HepG2 (cell line): ENCODE results near the gene NPC1. TPM values are rescaled to one million over a fixed set of nuclear protein-coding genes. Genes with fewer than 3 reads are reported as not detected.

Experiments used
- FOXO4 ChIP-seq: sonication (generic); formaldehyde crosslinking; conservative IDR thresholded peaks from 2 replicates; pipeline ENCODE4 v1.8.1; 2023; ENCODE audit warnings: missing genetic modification reagents
- KLF12 ChIP-seq: sonication (generic); formaldehyde crosslinking; IDR thresholded peaks from 2 replicates; pipeline ENCODE4 v1.4.0; 2020; ENCODE audit warnings: missing genetic modification reagents, borderline replicate concordance
- NFE2L1 ChIP-seq: sonication (generic); formaldehyde crosslinking; IDR thresholded peaks from 2 replicates; pipeline ENCODE4 v1.4.0; 2020; ENCODE audit warnings: missing genetic modification reagents, mild to moderate bottlenecking, borderline replicate concordance
- NFKBIZ ChIP-seq: IDR thresholded peaks from 2 replicates; pipeline ENCODE4 v1.6.1; 2018; ENCODE audit warnings: missing genetic modification reagents, missing compliant biosample characterization
- SNAPC5 ChIP-seq: sonication (generic); formaldehyde crosslinking; IDR thresholded peaks from 2 replicates; pipeline ENCODE4 v1.8.1; 2023; ENCODE audit warnings: mild to moderate bottlenecking, missing genetic modification reagents, borderline replicate concordance
- XRCC5 ChIP-seq: fragments of 200-400 bp; formaldehyde crosslinking; optimal IDR thresholded peaks from 2 replicates; pipeline ENCODE3; 2017; ENCODE audit warnings: mild to moderate bottlenecking, low read length
- YEATS2 ChIP-seq: sonication (generic); formaldehyde crosslinking; IDR thresholded peaks from 2 replicates; pipeline ENCODE4 v1.4.0; 2020; ENCODE audit warnings: missing genetic modification reagents, borderline replicate concordance
- ZNF224 ChIP-seq: sonication (generic); formaldehyde crosslinking; IDR thresholded peaks from 2 replicates; pipeline ENCODE4 v1.5.0; 2020; ENCODE audit warnings: mild to moderate bottlenecking, missing genetic modification reagents
- ZNF235 ChIP-seq: sonication (generic); formaldehyde crosslinking; IDR thresholded peaks from 2 replicates; pipeline ENCODE4 v1.8.1; 2023; ENCODE audit warnings: mild to moderate bottlenecking, missing genetic modification reagents, borderline replicate concordance
- ZNF576 ChIP-seq: sonication (generic); formaldehyde crosslinking; IDR thresholded peaks from 2 replicates; pipeline ENCODE4 v1.4.0; 2020; ENCODE audit warnings: mild to moderate bottlenecking, missing genetic modification reagents
- ZNF619 ChIP-seq: sonication (generic); formaldehyde crosslinking; IDR thresholded peaks from 2 replicates; pipeline ENCODE4 v1.4.0; 2020; ENCODE audit warnings: mild to moderate bottlenecking, missing genetic modification reagents
- ZNF670 ChIP-seq: sonication (generic); formaldehyde crosslinking; IDR thresholded peaks from 2 replicates; pipeline ENCODE4 v1.8.0; 2022; ENCODE audit warnings: mild to moderate bottlenecking, missing genetic modification reagents, borderline replicate concordance
- ZNF672 ChIP-seq: sonication (generic); formaldehyde crosslinking; IDR thresholded peaks from 2 replicates; pipeline ENCODE4 v1.8.1; 2022; ENCODE audit warnings: missing genetic modification reagents
- ZNF687 ChIP-seq: sonication (generic); formaldehyde crosslinking; IDR thresholded peaks from 2 replicates; pipeline ENCODE4 v1.5.1; 2020; ENCODE audit warnings: mild to moderate bottlenecking, missing genetic modification reagents, moderate library complexity
- ZNF737 ChIP-seq: sonication (generic); formaldehyde crosslinking; IDR thresholded peaks from 2 replicates; pipeline ENCODE4 v1.5.0; 2020; ENCODE audit warnings: missing genetic modification reagents, mild to moderate bottlenecking, borderline replicate concordance
- ZNF746 ChIP-seq: sonication (generic); formaldehyde crosslinking; IDR thresholded peaks from 2 replicates; pipeline ENCODE4 v1.8.0; 2022; ENCODE audit warnings: mild to moderate bottlenecking, missing genetic modification reagents
- ZNF816 ChIP-seq: sonication (generic); formaldehyde crosslinking; IDR thresholded peaks from 2 replicates; pipeline ENCODE4 v1.8.0; 2022; ENCODE audit warnings: missing genetic modification reagents, mild to moderate bottlenecking, borderline replicate concordance
- ZSCAN22 ChIP-seq: sonication (generic); formaldehyde crosslinking; IDR thresholded peaks from 2 replicates; pipeline ENCODE4 v1.4.0; 2020; ENCODE audit warnings: mild to moderate bottlenecking, missing genetic modification reagents
- polyA plus RNA-seq, 8 experiments: library from polyadenylated mRNA; depleted of rRNA in 3 of 8; stranded (reverse) in 7 of 8; unstranded in 1 of 8; fragments of >200 nt; fragmentation: Illumina TruSeq in 4 of 8; extraction: Trizol in 4 of 8; gene quantifications; 2 replicates each; pipeline versions ENCODE4 v1.2.1 to v1.2.3, GENCODE V29; 2011 to 2016; ENCODE audit warnings: low read depth in 4 of 8, missing spikeins in 1 of 8, mixed read lengths in 1 of 8; ENCODE audit not compliant: insufficient read depth in 1 of 8
- total RNA-seq, 5 experiments: library from RNA; depleted of rRNA; stranded (reverse); fragments of >200 nt; fragmentation: Illumina TruSeq; extraction: Trizol; gene quantifications; 2 replicates each; pipeline ENCODE4 v1.2.3, GENCODE V29; 2016; ENCODE audit warnings: low read depth in 1 of 5
- TF ChIP-seq, protein P1 (sequence below): sonication (generic); formaldehyde crosslinking; IDR thresholded peaks from 2 replicates; pipeline ENCODE4 v1.4.0; 2020; ENCODE audit warnings: missing genetic modification reagents
- TF ChIP-seq, protein P2 (sequence below): sonication (generic); IDR thresholded peaks from 2 replicates; pipeline ENCODE4 v1.6.1; 2016; ENCODE audit warnings: low read depth, borderline replicate concordance

NPC1 gene
- total and polyA plus RNA-seq, 2 of the 13 experiments (the other 11 are each of a cell fraction or from before 2014, with no cell fraction given): 46.5 to 114 TPM

DNA sequence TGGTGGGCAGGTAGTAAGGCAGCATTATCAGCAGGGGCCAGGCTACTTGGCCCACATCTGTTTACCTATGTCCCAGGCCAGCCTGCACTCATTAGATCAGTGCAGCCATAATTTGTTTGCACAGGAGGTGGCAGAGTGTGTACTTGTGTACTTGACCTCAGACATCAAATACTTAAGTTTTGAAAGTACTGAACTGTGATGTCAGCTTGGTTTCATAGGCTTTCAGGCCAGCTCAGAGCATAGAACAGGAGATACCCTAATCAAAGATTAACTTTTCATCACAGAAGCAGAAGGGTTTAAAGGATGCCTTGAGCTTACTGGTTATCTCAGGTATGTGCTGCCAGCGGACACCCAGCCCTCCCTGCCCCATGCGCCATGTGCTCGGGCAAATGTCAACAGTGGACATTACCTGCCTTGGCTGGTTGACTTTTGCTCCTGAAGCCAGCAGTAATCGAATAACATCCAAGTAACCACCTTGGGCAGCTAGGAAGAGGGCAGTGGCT is 43.2 kb upstream of the NPC1 start (continued):
- TF ChIP-seq ZNF687 (CRISPR knock-in tag): peak; percentile 31; the same call in 1 of the 2 replicates
- TF ChIP-seq ZSCAN22 (CRISPR knock-in tag): no peak
- no peak for TF ChIP-seq ZNF672
- TF ChIP-seq ZNF737 (CRISPR knock-in tag): no peak
- no peak for TF ChIP-seq XRCC5
- TF ChIP-seq ZNF619 (CRISPR knock-in tag): no peak
- TF ChIP-seq, protein P1, sequence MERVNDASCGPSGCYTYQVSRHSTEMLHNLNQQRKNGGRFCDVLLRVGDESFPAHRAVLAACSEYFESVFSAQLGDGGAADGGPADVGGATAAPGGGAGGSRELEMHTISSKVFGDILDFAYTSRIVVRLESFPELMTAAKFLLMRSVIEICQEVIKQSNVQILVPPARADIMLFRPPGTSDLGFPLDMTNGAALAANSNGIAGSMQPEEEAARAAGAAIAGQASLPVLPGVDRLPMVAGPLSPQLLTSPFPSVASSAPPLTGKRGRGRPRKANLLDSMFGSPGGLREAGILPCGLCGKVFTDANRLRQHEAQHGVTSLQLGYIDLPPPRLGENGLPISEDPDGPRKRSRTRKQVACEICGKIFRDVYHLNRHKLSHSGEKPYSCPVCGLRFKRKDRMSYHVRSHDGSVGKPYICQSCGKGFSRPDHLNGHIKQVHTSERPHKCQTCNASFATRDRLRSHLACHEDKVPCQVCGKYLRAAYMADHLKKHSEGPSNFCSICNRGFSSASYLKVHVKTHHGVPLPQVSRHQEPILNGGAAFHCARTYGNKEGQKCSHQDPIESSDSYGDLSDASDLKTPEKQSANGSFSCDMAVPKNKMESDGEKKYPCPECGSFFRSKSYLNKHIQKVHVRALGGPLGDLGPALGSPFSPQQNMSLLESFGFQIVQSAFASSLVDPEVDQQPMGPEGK: peak; percentile 66
- 0 out of 2 replicates have a peak, but pooled peaks have one; percentile 56 for TF ChIP-seq ZNF816 (CRISPR knock-in tag)
- TF ChIP-seq, protein P2, sequence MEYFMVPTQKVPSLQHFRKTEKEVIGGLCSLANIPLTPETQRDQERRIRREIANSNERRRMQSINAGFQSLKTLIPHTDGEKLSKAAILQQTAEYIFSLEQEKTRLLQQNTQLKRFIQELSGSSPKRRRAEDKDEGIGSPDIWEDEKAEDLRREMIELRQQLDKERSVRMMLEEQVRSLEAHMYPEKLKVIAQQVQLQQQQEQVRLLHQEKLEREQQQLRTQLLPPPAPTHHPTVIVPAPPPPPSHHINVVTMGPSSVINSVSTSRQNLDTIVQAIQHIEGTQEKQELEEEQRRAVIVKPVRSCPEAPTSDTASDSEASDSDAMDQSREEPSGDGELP: peak; percentile 31; the same call in 1 of the 2 replicates
- peak; percentile 41; the same call in 1 of the 2 replicates for TF ChIP-seq ZNF746 (CRISPR knock-in tag)
- no peak for TF ChIP-seq NFE2L1
- peak; percentile 74; the same call in 1 of the 2 replicates for TF ChIP-seq NFKBIZ
- no peak for TF ChIP-seq FOXO4
- no peak for TF ChIP-seq ZNF224
- TF ChIP-seq SNAPC5 (CRISPR knock-in tag): no peak
- TF ChIP-seq KLF12 (CRISPR knock-in tag): no peak
- no peak for TF ChIP-seq YEATS2 (CRISPR knock-in tag)
- TF ChIP-seq ZNF576 (CRISPR knock-in tag): no peak
- TF ChIP-seq ZNF235 (CRISPR knock-in tag): no peak
- peak; percentile 53; the same call in 1 of the 2 replicates for TF ChIP-seq ZNF670
